Measurements from ENCODE around the gene IGFN1. TPM values are rescaled to one million over a fixed set of nuclear protein-coding genes. Genes with fewer than 3 reads are reported as not detected.

The IGFN1 gene
- total and polyA plus RNA-seq, 9 of the 15 experiments (the other 6 are each of a cell fraction or from before 2014, with no cell fraction given) = 0.04 TPM; not detected in 8

DNA sequence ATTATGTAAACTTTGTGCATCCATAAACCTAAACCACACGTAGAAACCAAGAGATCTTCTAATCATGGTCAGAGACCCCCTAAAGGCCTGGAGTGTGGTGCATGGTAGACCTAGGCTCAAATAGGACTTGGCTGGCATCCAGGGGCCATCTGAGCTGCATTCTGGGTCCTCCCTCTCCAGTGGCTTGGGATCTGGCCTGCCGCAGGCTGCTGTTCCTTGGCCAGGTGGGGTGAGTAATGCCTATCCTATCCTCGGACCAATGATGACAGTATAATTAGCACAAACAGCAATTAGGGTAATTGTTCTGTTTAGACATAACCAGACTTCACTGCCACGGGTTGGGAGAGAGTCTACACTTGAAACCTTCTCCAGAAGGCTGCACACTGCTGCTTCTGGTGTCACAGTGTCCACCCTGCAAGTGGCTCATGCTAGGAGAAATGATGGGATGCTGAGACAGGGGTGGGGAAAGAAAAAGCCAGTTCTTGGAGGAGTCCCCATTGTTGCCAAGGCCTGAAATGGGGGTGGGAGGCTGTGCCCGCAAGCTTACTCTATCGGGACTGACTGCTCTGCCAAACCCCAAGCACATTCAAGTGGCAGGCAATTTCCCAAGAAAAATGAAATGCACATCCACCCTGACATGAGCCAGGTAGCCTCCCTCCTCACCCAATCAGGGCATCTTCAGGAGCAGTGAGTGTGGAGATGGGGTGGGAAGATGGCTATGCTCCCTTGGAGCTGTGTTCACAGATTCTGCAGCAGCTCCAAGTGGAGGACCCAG lies 80.2 kb downstream of the IGFN1 start (continued):
- TF ChIP-seq, protein P1, sequence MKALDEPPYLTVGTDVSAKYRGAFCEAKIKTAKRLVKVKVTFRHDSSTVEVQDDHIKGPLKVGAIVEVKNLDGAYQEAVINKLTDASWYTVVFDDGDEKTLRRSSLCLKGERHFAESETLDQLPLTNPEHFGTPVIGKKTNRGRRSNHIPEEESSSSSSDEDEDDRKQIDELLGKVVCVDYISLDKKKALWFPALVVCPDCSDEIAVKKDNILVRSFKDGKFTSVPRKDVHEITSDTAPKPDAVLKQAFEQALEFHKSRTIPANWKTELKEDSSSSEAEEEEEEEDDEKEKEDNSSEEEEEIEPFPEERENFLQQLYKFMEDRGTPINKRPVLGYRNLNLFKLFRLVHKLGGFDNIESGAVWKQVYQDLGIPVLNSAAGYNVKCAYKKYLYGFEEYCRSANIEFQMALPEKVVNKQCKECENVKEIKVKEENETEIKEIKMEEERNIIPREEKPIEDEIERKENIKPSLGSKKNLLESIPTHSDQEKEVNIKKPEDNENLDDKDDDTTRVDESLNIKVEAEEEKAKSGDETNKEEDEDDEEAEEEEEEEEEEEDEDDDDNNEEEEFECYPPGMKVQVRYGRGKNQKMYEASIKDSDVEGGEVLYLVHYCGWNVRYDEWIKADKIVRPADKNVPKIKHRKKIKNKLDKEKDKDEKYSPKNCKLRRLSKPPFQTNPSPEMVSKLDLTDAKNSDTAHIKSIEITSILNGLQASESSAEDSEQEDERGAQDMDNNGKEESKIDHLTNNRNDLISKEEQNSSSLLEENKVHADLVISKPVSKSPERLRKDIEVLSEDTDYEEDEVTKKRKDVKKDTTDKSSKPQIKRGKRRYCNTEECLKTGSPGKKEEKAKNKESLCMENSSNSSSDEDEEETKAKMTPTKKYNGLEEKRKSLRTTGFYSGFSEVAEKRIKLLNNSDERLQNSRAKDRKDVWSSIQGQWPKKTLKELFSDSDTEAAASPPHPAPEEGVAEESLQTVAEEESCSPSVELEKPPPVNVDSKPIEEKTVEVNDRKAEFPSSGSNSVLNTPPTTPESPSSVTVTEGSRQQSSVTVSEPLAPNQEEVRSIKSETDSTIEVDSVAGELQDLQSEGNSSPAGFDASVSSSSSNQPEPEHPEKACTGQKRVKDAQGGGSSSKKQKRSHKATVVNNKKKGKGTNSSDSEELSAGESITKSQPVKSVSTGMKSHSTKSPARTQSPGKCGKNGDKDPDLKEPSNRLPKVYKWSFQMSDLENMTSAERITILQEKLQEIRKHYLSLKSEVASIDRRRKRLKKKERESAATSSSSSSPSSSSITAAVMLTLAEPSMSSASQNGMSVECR (CRISPR knock-in tag; IDR thresholded peaks at IDR 0.05) = no peak
- TF ChIP-seq FOXA1 (IDR thresholded peaks at IDR 0.05; ENCODE audit: borderline replicate concordance) (no peak), GATAD2A (IDR thresholded peaks at IDR 0.05) (no peak)

DNA sequence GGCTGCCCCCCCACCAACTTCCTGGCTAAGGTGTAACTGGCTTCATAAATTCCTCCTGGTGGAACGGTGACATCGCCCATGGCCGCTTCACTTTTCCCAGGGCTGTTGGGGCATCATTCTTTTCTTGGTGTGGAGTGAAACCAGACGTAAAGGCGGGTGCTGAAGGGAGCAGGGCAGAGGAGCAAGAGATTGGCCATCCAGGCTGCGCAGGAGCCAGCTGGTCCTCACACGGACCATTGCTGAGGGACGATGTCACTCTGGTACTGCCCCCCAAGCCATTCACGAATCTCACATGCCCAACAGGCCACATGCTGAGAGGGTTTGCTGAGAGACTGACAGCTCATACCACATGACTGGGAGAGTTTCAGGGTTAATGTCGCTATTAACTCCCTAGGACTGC lies 82.2 kb downstream of the IGFN1 start:
- DNase-seq (ENCODE audit: extremely low read depth in 1 of 4, low spot score in 3 of 4) (no peak), ATAC-seq (no peak), FAIRE-seq (peak; percentile 35)
- Histone ChIP-seq H3K9ac (ENCODE audit: insufficient read depth in 1 of 2, low read depth in 2 of 2, low read length in 2 of 2) (no peak overlapping the region), H3K4me1 (replicated peaks in 1 of 2; ENCODE audit: control insufficient read depth in 2 of 2, insufficient read depth in 2 of 2, low read length in 2 of 2) (peaks cover 0 to 4% of the 10 kb centered on the region in 2 experiments; a peak in 1 of 5 replicates), H3K4me3 (no peak overlapping the region), H3K4me2 (ENCODE audit: insufficient read depth, low read length) (no peak overlapping the region), H4K20me1 (replicated peaks; ENCODE audit: control insufficient read depth, insufficient read depth, low read length) (peaks cover 9% of the 10 kb centered on the region), H2AFZ (ENCODE audit: low read depth, low read length) (no peak overlapping the region), H3K27ac (ENCODE audit: extremely low read depth, low read depth, low read length) (no peak overlapping the region), H3K9me1 (ENCODE audit: control insufficient read depth, insufficient read depth, low read length) (no peaks in the 10 kb centered on the region), H3K27me3 (ENCODE audit: control insufficient read depth in 2 of 2, insufficient read depth in 2 of 2, low read length in 2 of 2) (peaks cover 40 to 81% of the 10 kb centered on the region in 2 experiments; a peak in 4 of 5 replicates), H3K36me3 (ENCODE audit: control insufficient read depth, insufficient read depth, low read length) (no peaks in the 10 kb centered on the region), H3K9me3 (replicated peaks; ENCODE audit: control insufficient read depth, insufficient read depth, low read depth, low read length) (no peaks in the 10 kb centered on the region), H3K79me2 (ENCODE audit: control insufficient read depth, insufficient read depth, low read length) (no peaks in the 10 kb centered on the region)
- in situ Hi-C loops (cut with MboI) = no loop called here
- under 1% methylated on average over 10 of the region's 10 CpGs for WGBS (ENCODE audit: insufficient coverage, low coverage, missing lambda C conversion rate)
- intact Hi-C loops (cut with micrococcal nuclease) = no loop called here
- TF ChIP-seq, protein P2, sequence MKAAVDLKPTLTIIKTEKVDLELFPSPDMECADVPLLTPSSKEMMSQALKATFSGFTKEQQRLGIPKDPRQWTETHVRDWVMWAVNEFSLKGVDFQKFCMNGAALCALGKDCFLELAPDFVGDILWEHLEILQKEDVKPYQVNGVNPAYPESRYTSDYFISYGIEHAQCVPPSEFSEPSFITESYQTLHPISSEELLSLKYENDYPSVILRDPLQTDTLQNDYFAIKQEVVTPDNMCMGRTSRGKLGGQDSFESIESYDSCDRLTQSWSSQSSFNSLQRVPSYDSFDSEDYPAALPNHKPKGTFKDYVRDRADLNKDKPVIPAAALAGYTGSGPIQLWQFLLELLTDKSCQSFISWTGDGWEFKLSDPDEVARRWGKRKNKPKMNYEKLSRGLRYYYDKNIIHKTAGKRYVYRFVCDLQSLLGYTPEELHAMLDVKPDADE (conservative IDR thresholded peaks at IDR 0.05; ENCODE audit: control insufficient read depth, low read depth, low read length) = no peak
- no peak for TF ChIP-seq HLTF (IDR thresholded peaks at IDR 0.05)
- no TSS peak for BruUV-seq (replicated peaks)
- POLR2A ChIA-PET = no interaction called here
- CTCF ChIA-PET (ENCODE audit: low intra/inter-chr PET ratio) = no interaction called here

Measured in K562 (cell line).